Measurements from ENCODE around the gene FAM107B.
"Not testable (repeated sequence)": the region's sequence is repeated elsewhere in the genome, so short reads cannot be mapped to it uniquely, and the experiment has no call there.

Gene FAM107B

GRCh38 chr10:14600065-14600464, 174.6 kb downstream of the FAM107B start:
- no peaks in the 10 kb centered on the region for H3K27me3 Mint-ChIP-seq
- no peaks in the 10 kb centered on the region for H3K9me3 Mint-ChIP-seq
- no peak overlapping the region for H3K4me3 Mint-ChIP-seq
- DNase-seq = no peak
- peaks cover 70% of the 10 kb centered on the region for H3K36me3 Mint-ChIP-seq
- H3K27ac Mint-ChIP-seq = peak overlapping the region; percentile 29
- H3K4me1 Mint-ChIP-seq = peaks cover 75% of the 10 kb centered on the region
- CTCF ChIA-PET = interaction anchor here (1.0 kb wide), 1 partner anchor 13 kb away, joined by 3 read pairs; no protein-coding TSS in a partner anchor

- no peaks in the 10 kb centered on the region for H3K27me3 Mint-ChIP-seq
- H3K27ac Mint-ChIP-seq = no peak overlapping the region
- peaks cover 75% of the 10 kb centered on the region for H3K4me1 Mint-ChIP-seq
- no peak for DNase-seq
- H3K4me3 Mint-ChIP-seq = no peak overlapping the region
- H3K9me3 Mint-ChIP-seq = no peaks in the 10 kb centered on the region
- peaks cover 77% of the 10 kb centered on the region for H3K36me3 Mint-ChIP-seq
- CTCF ChIA-PET = interaction anchor here (1.0 kb wide), 1 partner anchor 12 kb away, joined by 3 read pairs; no protein-coding TSS in a partner anchor
Measured at GRCh38 chr10:14598809-14599764, 175.6 kb downstream of the FAM107B start.

DNA sequence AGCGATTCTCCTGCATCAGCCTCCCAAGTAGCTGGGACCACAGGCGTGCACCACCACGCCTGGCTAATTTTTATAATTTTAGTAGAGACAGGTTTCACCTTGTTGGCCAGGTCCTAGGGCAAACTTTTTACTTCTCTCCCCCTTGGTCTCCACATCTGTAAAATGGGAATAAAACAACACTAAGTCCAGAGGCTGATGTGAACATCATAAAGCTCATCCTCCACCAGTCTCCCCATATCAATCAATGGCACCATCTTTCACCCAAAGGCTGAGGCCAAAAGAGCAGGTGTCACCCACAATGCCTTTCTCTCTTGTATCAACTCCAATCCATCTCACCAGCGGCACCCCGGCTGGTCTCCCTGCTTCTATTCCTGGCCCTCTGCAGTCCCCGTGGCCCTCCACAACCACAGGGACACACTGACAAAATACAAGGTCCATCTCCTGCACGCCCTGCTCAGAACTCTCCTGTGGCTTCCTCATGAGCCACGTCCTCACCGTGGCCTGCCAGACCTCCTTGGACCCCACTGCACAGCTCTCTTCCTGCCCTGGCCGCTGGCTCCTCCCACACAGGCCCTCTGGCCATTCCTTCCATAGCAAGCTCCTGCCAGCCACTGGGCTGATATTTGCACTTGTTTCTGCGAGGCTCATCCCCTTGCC, 179.0 kb downstream of the FAM107B start:
- H3K27me3 Mint-ChIP-seq = no peaks in the 10 kb centered on the region
- H3K36me3 Mint-ChIP-seq = peaks cover 78% of the 10 kb centered on the region
- peaks cover 79% of the 10 kb centered on the region for H3K4me1 Mint-ChIP-seq
- H3K4me3 Mint-ChIP-seq = no peak overlapping the region
- no peak overlapping the region for H3K27ac Mint-ChIP-seq
- DNase-seq = no peak
- CTCF ChIA-PET = interaction anchor here (0.8 kb wide), 1 partner anchor 36 kb away, joined by 3 read pairs; no protein-coding TSS in a partner anchor
- H3K9me3 Mint-ChIP-seq = no peaks in the 10 kb centered on the region

- DNase-seq = no peak
- Mint-ChIP-seq H3K4me1 (peaks cover 79% of the 10 kb centered on the region), H3K36me3 (peaks cover 78% of the 10 kb centered on the region), H3K9me3 (no peaks in the 10 kb centered on the region), H3K27me3 (no peaks in the 10 kb centered on the region), H3K4me3 (no peak overlapping the region), H3K27ac (no peak overlapping the region)
- CTCF ChIA-PET = interaction anchor here (0.8 to 1.0 kb wide), 2 partner anchors 35 to 58 kb away, joined by 3 read pairs; no protein-coding TSS in a partner anchor
Measured at GRCh38 chr10:14594878-14595525, 179.7 kb downstream of the FAM107B start.

- Mint-ChIP-seq H3K27ac (no peak overlapping the region), H3K4me1 (peaks cover 79% of the 10 kb centered on the region), H3K9me3 (no peaks in the 10 kb centered on the region), H3K36me3 (peaks cover 72% of the 10 kb centered on the region), H3K4me3 (no peak overlapping the region), H3K27me3 (no peaks in the 10 kb centered on the region)
- CTCF ChIA-PET = interaction anchor here (0.6 to 1.5 kb wide), 3 partner anchors 10 to 172 kb away, joined by 3 to 4 read pairs (median 3); no protein-coding TSS in a partner anchor
- DNase-seq = no peak
Measured at GRCh38 chr10:14593806-14594205, 180.9 kb downstream of the FAM107B start.

DNA sequence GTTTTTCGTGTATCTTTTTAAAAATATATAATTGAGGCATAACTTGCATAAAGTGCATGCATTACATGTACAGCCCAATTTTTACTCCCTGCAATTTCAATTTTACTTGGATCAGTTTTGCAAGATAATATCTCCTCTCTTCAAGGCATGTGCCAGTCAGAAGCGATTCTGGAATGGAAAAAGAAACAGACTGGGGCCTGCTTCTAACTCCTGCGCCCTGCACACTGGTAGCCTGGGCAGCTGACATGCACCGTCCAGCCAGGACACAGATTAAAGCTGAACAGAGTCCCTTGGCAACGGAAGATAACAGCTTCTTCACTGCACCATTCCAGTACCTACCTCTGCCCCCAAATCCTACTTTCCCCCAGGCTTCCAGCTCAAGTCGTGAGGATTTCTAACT, 182.1 kb downstream of the FAM107B start:
- Mint-ChIP-seq H3K9me3 (no peaks in the 10 kb centered on the region), H3K27ac (no peak overlapping the region), H3K4me3 (no peak overlapping the region), H3K4me1 (peaks cover 82% of the 10 kb centered on the region), H3K27me3 (no peaks in the 10 kb centered on the region), H3K36me3 (peaks cover 67% of the 10 kb centered on the region)
- CTCF ChIA-PET = interaction anchor here (1.5 kb wide), 1 partner anchor 9 kb away, joined by 4 read pairs; no protein-coding TSS in a partner anchor
- DNase-seq = no peak

GRCh38 chr10:14592026-14592425, 182.7 kb downstream of the FAM107B start:
- H3K4me1 Mint-ChIP-seq = peaks cover 82% of the 10 kb centered on the region
- H3K9me3 Mint-ChIP-seq = no peaks in the 10 kb centered on the region
- DNase-seq = no peak
- H3K27ac Mint-ChIP-seq = peak overlapping the region; percentile 50
- H3K4me3 Mint-ChIP-seq = no peak overlapping the region
- peaks cover 62% of the 10 kb centered on the region for H3K36me3 Mint-ChIP-seq
- CTCF ChIA-PET = interaction anchor here (1.5 kb wide), 1 partner anchor 8 kb away, joined by 4 read pairs; no protein-coding TSS in a partner anchor
- no peaks in the 10 kb centered on the region for H3K27me3 Mint-ChIP-seq

DNA sequence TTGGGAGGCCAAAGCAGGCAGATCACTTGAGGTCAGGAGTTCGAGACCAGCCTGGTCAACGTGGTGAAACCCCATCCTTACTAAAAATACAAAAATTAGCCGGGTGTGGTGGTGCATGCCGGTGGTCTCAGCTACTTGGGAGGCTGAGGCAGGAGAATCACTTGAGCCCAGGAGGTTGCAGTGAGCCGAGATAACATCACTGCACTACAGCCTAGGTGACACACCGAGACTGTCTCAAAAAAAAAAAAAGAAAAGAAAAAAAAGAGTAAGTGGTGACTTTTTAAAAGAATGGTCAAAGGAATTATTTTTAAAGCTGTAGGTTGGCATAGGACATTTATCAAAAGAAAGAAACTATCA, 185.8 kb downstream of the FAM107B start:
- peaks cover 57% of the 10 kb centered on the region for H3K36me3 Mint-ChIP-seq
- CTCF ChIA-PET = interaction anchor here (0.8 to 1.9 kb wide), 6 partner anchors 19 to 234 kb away, joined by 3 to 6 read pairs (median 4); no protein-coding TSS in a partner anchor
- not testable (repeated sequence) for H3K9me3 Mint-ChIP-seq, H3K27me3 Mint-ChIP-seq, DNase-seq
- H3K4me1 Mint-ChIP-seq = peaks cover 91% of the 10 kb centered on the region
- H3K4me3 Mint-ChIP-seq = peak overlapping the region; percentile 67
- peak overlapping the region; percentile 99 for H3K27ac Mint-ChIP-seq

- H3K27ac Mint-ChIP-seq = peak overlapping the region; percentile 99
- peaks cover 58% of the 10 kb centered on the region for H3K36me3 Mint-ChIP-seq
- peaks cover 93% of the 10 kb centered on the region for H3K4me1 Mint-ChIP-seq
- no peaks in the 10 kb centered on the region for H3K9me3 Mint-ChIP-seq
- peak overlapping the region; percentile 67 for H3K4me3 Mint-ChIP-seq
- no peaks in the 10 kb centered on the region for H3K27me3 Mint-ChIP-seq
- CTCF ChIA-PET = interaction anchor here (0.8 to 1.9 kb wide), 9 partner anchors 17 to 235 kb away, joined by 3 to 6 read pairs (median 5); no protein-coding TSS in a partner anchor
- DNase-seq = peak; percentile 63
Measured at GRCh38 chr10:14588084-14588937, 186.4 kb downstream of the FAM107B start.

GRCh38 chr10:14587540-14588083, 187.1 kb downstream of the FAM107B start:
- CTCF ChIA-PET = interaction anchor here (0.7 to 1.9 kb wide), 8 partner anchors 12 to 236 kb away, joined by 3 to 6 read pairs (median 4); no protein-coding TSS in a partner anchor
- Mint-ChIP-seq H3K4me1 (peaks cover 97% of the 10 kb centered on the region), H3K36me3 (peaks cover 58% of the 10 kb centered on the region), H3K4me3 (peak overlapping the region; percentile 67), H3K9me3 (no peaks in the 10 kb centered on the region), H3K27ac (peak overlapping the region; percentile 99), H3K27me3 (no peaks in the 10 kb centered on the region)
- peak; percentile 48 for DNase-seq

DNA sequence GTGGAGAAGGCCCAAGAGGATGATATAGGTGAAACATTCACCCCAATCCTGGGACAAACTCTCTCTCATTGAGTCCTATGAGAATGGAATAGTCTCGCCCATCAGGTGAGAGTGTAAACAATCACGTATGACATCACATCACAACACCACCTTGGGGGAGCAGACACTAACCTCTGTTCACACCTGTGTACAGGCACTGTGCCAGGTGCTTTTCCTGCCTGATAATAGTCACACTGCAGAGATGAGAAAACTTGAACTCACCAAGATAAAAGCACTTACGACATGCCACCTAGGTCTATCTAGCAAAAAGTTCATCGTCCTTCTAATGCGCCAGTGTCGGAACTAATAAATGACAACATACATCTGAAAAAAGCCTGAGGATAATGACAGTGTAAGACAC, 187.8 kb downstream of the FAM107B start:
- Mint-ChIP-seq H3K27ac (peak overlapping the region; percentile 99), H3K36me3 (peaks cover 56% of the 10 kb centered on the region), H3K9me3 (no peaks in the 10 kb centered on the region), H3K4me1 (peaks cover 95% of the 10 kb centered on the region), H3K27me3 (no peaks in the 10 kb centered on the region), H3K4me3 (peak overlapping the region; percentile 30)
- CTCF ChIA-PET = interaction anchor here (0.7 kb wide), 1 partner anchor 13 kb away, joined by 3 read pairs; no protein-coding TSS in a partner anchor
- peak; percentile 51 for DNase-seq

DNA sequence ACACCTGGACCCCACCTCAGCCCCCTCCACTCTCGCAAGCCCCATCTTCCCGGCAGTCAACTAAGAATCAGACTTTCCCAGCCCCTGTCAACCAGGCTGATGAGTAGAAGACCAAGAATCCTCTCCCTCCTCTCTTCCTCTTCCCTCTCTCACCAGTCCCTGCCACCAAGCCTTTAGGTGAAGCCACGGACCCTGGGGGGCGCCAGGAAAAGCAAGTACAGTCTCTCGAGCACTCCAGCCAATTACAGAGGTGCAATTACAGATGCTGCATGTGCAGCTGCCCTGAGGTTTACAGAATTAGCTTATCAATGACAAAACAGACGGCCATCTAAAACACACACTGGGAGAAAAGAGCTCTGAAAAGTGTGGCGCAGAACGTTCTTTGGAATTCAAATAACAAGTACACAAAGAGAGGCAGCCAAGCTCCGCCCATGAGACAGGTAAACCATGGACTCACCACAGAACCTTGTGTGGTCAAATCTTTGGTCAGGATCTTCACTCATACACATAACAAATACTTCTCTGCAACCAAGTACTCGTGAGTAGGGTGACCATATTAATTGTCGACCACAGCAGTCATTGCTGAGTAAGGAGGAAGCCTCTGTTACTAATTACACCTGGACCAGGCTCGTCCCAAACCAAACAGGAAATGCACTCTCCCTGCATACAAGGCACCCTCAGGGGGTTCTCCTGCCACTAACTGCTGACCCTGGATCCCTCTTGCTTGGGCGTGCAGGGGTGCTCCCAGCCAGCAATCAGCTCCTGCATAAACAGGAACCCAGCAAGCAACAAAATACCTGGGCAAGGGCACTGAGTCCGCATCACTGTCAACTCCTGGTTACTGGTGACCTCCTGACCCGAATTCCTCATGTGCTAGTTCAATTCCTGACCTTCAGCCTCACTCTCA, 189.2 kb downstream of the FAM107B start:
- no peaks in the 10 kb centered on the region for H3K27me3 Mint-ChIP-seq
- H3K4me3 Mint-ChIP-seq = peak overlapping the region; percentile 35
- CTCF ChIA-PET = no interaction called here
- H3K36me3 Mint-ChIP-seq = peaks cover 54% of the 10 kb centered on the region
- H3K9me3 Mint-ChIP-seq = no peaks in the 10 kb centered on the region
- H3K27ac Mint-ChIP-seq = peak overlapping the region; percentile 99
- peaks cover 98% of the 10 kb centered on the region for H3K4me1 Mint-ChIP-seq
- no peak for DNase-seq
